Prostate gland (tissue), 2 donors: ENCODE data around the gene TSPAN11. TPM values are rescaled to one million over a fixed set of nuclear protein-coding genes. Genes with fewer than 3 reads are reported as not detected.

Source experiments
- DNase-seq: peaks from one replicate; pipeline ENCODE4 v3.0.0-alpha.2; 2019; ENCODE audit warnings: low spot score
- H3K27ac ChIP-seq, 2 donors: fragments of 200-600 bp; sonication (generic); 2 replicates each; pipeline ENCODE4 v1.5.1; 2017 to 2019
- H3K27me3 ChIP-seq: fragments of 200-600 bp; sonication (generic); replicated peaks from 2 replicates; pipeline ENCODE4 v1.5.1; 2019; ENCODE audit not compliant: insufficient read depth
- H3K36me3 ChIP-seq, 2 donors: fragments of 200-600 bp; sonication (generic); 1 replicate in 1 of 2; 2 replicates in 1 of 2; pipeline versions ENCODE4 v1.5.1 to v1.8.1; 2017 to 2019
- H3K4me1 ChIP-seq: fragments of 200-600 bp; sonication (generic); replicated peaks from 2 replicates; pipeline ENCODE4 v1.5.1; 2019
- H3K4me3 ChIP-seq, 2 donors: fragments of 200-600 bp; sonication (generic); 2 replicates each; pipeline ENCODE4 v1.5.1; 2017 to 2019
- H3K9me3 ChIP-seq: fragments of 200-600 bp; sonication (generic); 2 replicates; pipeline ENCODE4 v1.5.1; 2017
- CTCF ChIP-seq, 4 experiments: fragments of 200-600 bp in 2 of 4; fragments of 450-650 bp in 2 of 4; sonication (generic) in 2 of 4; IDR thresholded peaks; 1 replicate in 3 of 4; 2 replicates in 1 of 4; pipeline ENCODE4 v1.5.1; 2016 to 2019; ENCODE audit warnings: antibody characterized with exemption in 4 of 4, mild to moderate bottlenecking in 2 of 4, moderate library complexity in 2 of 4
- POLR2A ChIP-seq: fragments of 450-650 bp; IDR thresholded peaks from one replicate; pipeline ENCODE4 v1.6.1; 2016; ENCODE audit warnings: antibody characterized with exemption, mild to moderate bottlenecking
- POLR2AphosphoS5 ChIP-seq: sonication (generic); formaldehyde crosslinking; IDR thresholded peaks from one replicate; pipeline ENCODE4 v1.6.1; 2017; ENCODE audit warnings: antibody characterized with exemption
- WGBS: methylation state at CpG from one replicate; pipeline ENCODE4 v1.1.5; 2018; 5-methylcytosine and 5-hydroxymethylcytosine counted together
- intact Hi-C: fragments of 100-400 bp; cut with DNase I; formaldehyde crosslinking; loops from one replicate; pipeline ENCODE4 v1.14.2; 2022
- total RNA-seq, 2 donors: library from RNA; depleted of rRNA; stranded (reverse); fragments of >200 nt; gene quantifications; one replicate each; pipeline ENCODE4 v1.1.0, GENCODE V29; 2016

TSPAN11 gene
- total RNA-seq, 2 donors from 2014 or later, result 1.0 to 4.1 TPM

DNA sequence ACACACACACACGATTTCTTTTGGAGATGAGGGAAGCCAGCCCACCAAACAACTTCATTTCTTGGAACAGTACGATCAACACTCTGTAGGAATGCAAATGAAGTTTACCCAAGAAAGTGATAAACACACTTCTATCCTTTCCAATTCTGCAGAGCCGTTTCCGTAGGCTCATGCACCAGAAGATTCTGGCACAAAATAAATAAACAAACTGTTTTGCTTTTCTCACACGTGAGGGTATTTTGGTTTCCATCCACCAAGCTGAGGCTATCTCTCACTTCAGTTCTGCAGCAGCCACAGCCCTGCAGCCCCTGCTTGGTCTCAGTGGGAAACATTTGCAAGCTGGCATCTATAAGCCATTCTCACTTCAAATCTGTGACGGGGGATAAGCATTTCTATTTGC lies 15.3 kb upstream of the TSPAN11 start:
- intact Hi-C loops, result no loop called here
- TF ChIP-seq POLR2AphosphoS5 (no peak), POLR2A (no peak), CTCF (IDR thresholded peaks at IDR 0.05) (no peak)
- Histone ChIP-seq H3K36me3 (no peaks in the 10 kb centered on the region), H3K9me3 (no peaks in the 10 kb centered on the region), H3K4me1 (peaks cover 4% of the 10 kb centered on the region), H3K27me3 (no peaks in the 10 kb centered on the region), H3K27ac (no peak overlapping the region), H3K4me3 (no peak overlapping the region)
- no peak for DNase-seq
- 38% methylated on average over 6 of the region's 6 CpGs for WGBS

- intact Hi-C loops, result no loop called here
- peaks cover 4% of the 10 kb centered on the region for H3K4me1 ChIP-seq
- no peaks in the 10 kb centered on the region for H3K27me3 ChIP-seq
- H3K36me3 ChIP-seq, result no peaks in the 10 kb centered on the region
- no peaks in the 10 kb centered on the region for H3K9me3 ChIP-seq
- H3K4me3 ChIP-seq, result no peak overlapping the region
- no peak for TF ChIP-seq POLR2AphosphoS5
- no peak for TF ChIP-seq POLR2A
- TF ChIP-seq CTCF (IDR thresholded peaks at IDR 0.05), result no peak
- no peak overlapping the region for H3K27ac ChIP-seq
- no peak for DNase-seq
- 65% methylated on average over 4 of the region's 4 CpGs for WGBS
Observed at GRCh38 chr12:30913323-30913722, 13.2 kb upstream of the TSPAN11 start.

- TF ChIP-seq POLR2A (no peak), CTCF (IDR thresholded peaks at IDR 0.05) (no peak), POLR2AphosphoS5 (no peak)
- intact Hi-C loops, result no loop called here
- H3K4me3 ChIP-seq, result no peak overlapping the region
- no peaks in the 10 kb centered on the region for H3K36me3 ChIP-seq
- 85% methylated on average over 9 of the region's 9 CpGs for WGBS
- no peaks in the 10 kb centered on the region for H3K27me3 ChIP-seq
- no peak overlapping the region for H3K27ac ChIP-seq
- H3K4me1 ChIP-seq, result no peaks in the 10 kb centered on the region
- no peaks in the 10 kb centered on the region for H3K9me3 ChIP-seq
- no peak for DNase-seq
Observed at GRCh38 chr12:30914986-30915591, 11.5 kb upstream of the TSPAN11 start.

DNA sequence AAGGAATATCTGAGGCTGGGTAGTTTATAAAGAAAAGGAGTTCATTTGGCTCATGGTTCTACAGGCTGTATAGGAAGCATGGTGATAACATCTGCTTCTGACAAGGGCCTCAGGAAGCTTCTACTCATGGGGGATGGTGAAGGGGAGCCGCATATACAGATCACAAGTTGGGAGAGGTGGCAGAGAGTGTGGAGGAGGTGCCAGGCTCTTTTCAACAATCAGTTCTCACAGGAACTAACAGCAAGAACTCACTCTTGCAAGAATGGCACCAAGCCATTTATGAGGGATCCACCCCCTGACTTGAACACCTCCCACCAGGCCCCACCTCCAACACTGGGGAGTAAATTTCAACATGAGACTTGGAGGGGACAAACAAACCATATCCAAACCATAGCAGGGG lies 3.5 kb upstream of the TSPAN11 start:
- Histone ChIP-seq H3K4me1 (no peaks in the 10 kb centered on the region), H3K4me3 (no peak overlapping the region), H3K27me3 (no peaks in the 10 kb centered on the region), H3K9me3 (no peaks in the 10 kb centered on the region), H3K27ac (no peak overlapping the region), H3K36me3 (no peaks in the 10 kb centered on the region)
- no peak for DNase-seq
- TF ChIP-seq CTCF (IDR thresholded peaks at IDR 0.05) (no peak), POLR2A (no peak), POLR2AphosphoS5 (no peak)
- intact Hi-C loops, result no loop called here
- WGBS, result 79% methylated on average over 1 of the region's 1 CpG

- H3K27me3 ChIP-seq, result no peaks in the 10 kb centered on the region
- H3K4me1 ChIP-seq, result no peaks in the 10 kb centered on the region
- peak overlapping the region; percentile 34 to 42 for H3K4me3 ChIP-seq
- no peaks in the 10 kb centered on the region for H3K36me3 ChIP-seq
- TF ChIP-seq POLR2AphosphoS5 (no peak), POLR2A (no peak), CTCF (IDR thresholded peaks at IDR 0.05) (no peak)
- no peaks in the 10 kb centered on the region for H3K9me3 ChIP-seq
- DNase-seq, result no peak
- WGBS, result 69% methylated on average over 11 of the region's 11 CpGs
- intact Hi-C loops, result no loop called here
- H3K27ac ChIP-seq, result no peak overlapping the region
Observed at GRCh38 chr12:30925607-30926242, 823 bp upstream of the TSPAN11 start.
